ENCODE measurements around the gene CCDC198. TPM values are rescaled to one million over a fixed set of nuclear protein-coding genes. Genes with fewer than 3 reads are reported as not detected.

CCDC198 gene
- polyA plus RNA-seq (2013), result not detected

GRCh38 chr14:57493467-57494181 lies at the start of gene CCDC198:
Gene CCDC198 (minus strand): TSS chr14:57493857. CDS start chr14:57493715, 142 bp downstream.
- WGBS (ENCODE audit: insufficient coverage), result 45% methylated on average over 5 of the region's 6 CpGs
- CTCF ChIA-PET, result no interaction called here

GRCh38 chr14:57533214-57533613 lies 39.6 kb upstream of the CCDC198 start:
- Histone ChIP-seq H3K27me3 (replicated peaks in 2 of 5; ENCODE audit: control insufficient read depth in 4 of 5, insufficient read depth in 5 of 5, low read length in 4 of 5) (no peaks in the 10 kb centered on the region), H3K4me3 (ENCODE audit: control insufficient read depth in 1 of 7, extremely low read depth in 1 of 7, insufficient read depth in 4 of 7, low read depth in 2 of 7, low read length in 6 of 7) (no peak overlapping the region), H3K9me3 (ENCODE audit: control extremely low read depth in 1 of 5, control insufficient read depth in 4 of 5, insufficient read depth in 2 of 5, low read depth in 1 of 5, low read length in 4 of 5) (peaks cover 0 to 3% (median 0%) of the 10 kb centered on the region in 5 experiments), H3K4me1 (ENCODE audit: control extremely low read depth in 1 of 4, control insufficient read depth in 4 of 4, insufficient read depth in 4 of 4, low read length in 3 of 4) (no peaks in the 10 kb centered on the region), H3K36me3 (ENCODE audit: control insufficient read depth in 4 of 4, insufficient read depth in 4 of 4, low read length in 3 of 4) (no peaks in the 10 kb centered on the region), H3K27ac (ENCODE audit: insufficient read depth in 1 of 2, low read depth in 1 of 2, low read length in 2 of 2, poor library complexity in 1 of 2, severe bottlenecking in 2 of 2) (no peak overlapping the region)
- ChIA-PET CTCF (no interaction called here), POLR2A (no interaction called here)
- WGBS (ENCODE audit: insufficient coverage), result no CpG with 5 or more reads among the region's 1 CpG
- DNase-seq, result no peak

More at GRCh38 chr14:57493467-57494181, at the start of gene CCDC198:
- Histone ChIP-seq H3K27ac (ENCODE audit: insufficient read depth in 1 of 2, low read depth in 1 of 2, low read length in 2 of 2, poor library complexity in 1 of 2, severe bottlenecking in 2 of 2) (no peak within 1 kb of the TSS), H3K9me3 (ENCODE audit: control extremely low read depth in 1 of 5, control insufficient read depth in 4 of 5, insufficient read depth in 2 of 5, low read depth in 1 of 5, low read length in 4 of 5) (peaks cover 0 to 1% (median 0%) of the 10 kb centered on the region in 5 experiments), H3K4me1 (ENCODE audit: control extremely low read depth in 1 of 4, control insufficient read depth in 4 of 4, insufficient read depth in 4 of 4, low read length in 3 of 4) (no peaks in the 10 kb centered on the region), H3K27me3 (replicated peaks in 2 of 5; ENCODE audit: control insufficient read depth in 4 of 5, insufficient read depth in 5 of 5, low read length in 4 of 5) (peaks cover 0 to 3% (median 0%) of the 10 kb centered on the region in 5 experiments), H3K4me3 (ENCODE audit: control insufficient read depth in 1 of 7, extremely low read depth in 1 of 7, insufficient read depth in 4 of 7, low read depth in 2 of 7, low read length in 6 of 7) (no peak within 1 kb of the TSS), H3K36me3 (ENCODE audit: control insufficient read depth in 4 of 4, insufficient read depth in 4 of 4, low read length in 3 of 4) (no peaks in the 10 kb centered on the region)
- DNase-seq, result no peak
- POLR2A ChIA-PET, result no interaction called here

GRCh38 chr14:57530571-57530970 lies 36.9 kb upstream of the CCDC198 start:
- POLR2A ChIA-PET, result no interaction called here
- no peaks in the 10 kb centered on the region for H3K4me1 ChIP-seq (ENCODE audit: control extremely low read depth in 1 of 4, control insufficient read depth in 4 of 4, insufficient read depth in 4 of 4, low read length in 3 of 4)
- H3K27me3 ChIP-seq (replicated peaks in 2 of 5; ENCODE audit: control insufficient read depth in 4 of 5, insufficient read depth in 5 of 5, low read length in 4 of 5), result no peaks in the 10 kb centered on the region
- CTCF ChIA-PET, result no interaction called here
- H3K36me3 ChIP-seq (ENCODE audit: control insufficient read depth in 4 of 4, insufficient read depth in 4 of 4, low read length in 3 of 4), result no peaks in the 10 kb centered on the region
- H3K27ac ChIP-seq (ENCODE audit: insufficient read depth in 1 of 2, low read depth in 1 of 2, low read length in 2 of 2, poor library complexity in 1 of 2, severe bottlenecking in 2 of 2), result no peak overlapping the region
- H3K4me3 ChIP-seq (ENCODE audit: control insufficient read depth in 1 of 7, extremely low read depth in 1 of 7, insufficient read depth in 4 of 7, low read depth in 2 of 7, low read length in 6 of 7), result no peak overlapping the region
- no peak for DNase-seq
- H3K9me3 ChIP-seq (ENCODE audit: control extremely low read depth in 1 of 5, control insufficient read depth in 4 of 5, insufficient read depth in 2 of 5, low read depth in 1 of 5, low read length in 4 of 5), result peaks cover 0 to 11% (median 3%) of the 10 kb centered on the region in 5 experiments

GRCh38 chr14:57526942-57527341 lies 33.3 kb upstream of the CCDC198 start:
- no peaks in the 10 kb centered on the region for H3K27me3 ChIP-seq (replicated peaks in 2 of 5; ENCODE audit: control insufficient read depth in 4 of 5, insufficient read depth in 5 of 5, low read length in 4 of 5)
- H3K4me3 ChIP-seq (ENCODE audit: control insufficient read depth in 1 of 7, extremely low read depth in 1 of 7, insufficient read depth in 4 of 7, low read depth in 2 of 7, low read length in 6 of 7), result no peak overlapping the region
- H3K36me3 ChIP-seq (ENCODE audit: control insufficient read depth in 4 of 4, insufficient read depth in 4 of 4, low read length in 3 of 4), result no peaks in the 10 kb centered on the region
- CTCF ChIA-PET, result no interaction called here
- POLR2A ChIA-PET, result no interaction called here
- DNase-seq, result no peak
- no peaks in the 10 kb centered on the region for H3K4me1 ChIP-seq (ENCODE audit: control extremely low read depth in 1 of 4, control insufficient read depth in 4 of 4, insufficient read depth in 4 of 4, low read length in 3 of 4)
- no peak overlapping the region for H3K27ac ChIP-seq (ENCODE audit: insufficient read depth in 1 of 2, low read depth in 1 of 2, low read length in 2 of 2, poor library complexity in 1 of 2, severe bottlenecking in 2 of 2)
- H3K9me3 ChIP-seq (ENCODE audit: control extremely low read depth in 1 of 5, control insufficient read depth in 4 of 5, insufficient read depth in 2 of 5, low read depth in 1 of 5, low read length in 4 of 5), result peaks cover 0 to 8% (median 0%) of the 10 kb centered on the region in 5 experiments
- 78% methylated on average over 3 of the region's 3 CpGs for WGBS (ENCODE audit: insufficient coverage)

- ChIA-PET POLR2A (no interaction called here), CTCF (no interaction called here)
- H3K27ac ChIP-seq (ENCODE audit: insufficient read depth in 1 of 2, low read depth in 1 of 2, low read length in 2 of 2, poor library complexity in 1 of 2, severe bottlenecking in 2 of 2), result no peak overlapping the region
- no peak overlapping the region for H3K4me3 ChIP-seq (ENCODE audit: control insufficient read depth in 1 of 7, extremely low read depth in 1 of 7, insufficient read depth in 4 of 7, low read depth in 2 of 7, low read length in 6 of 7)
- H3K9me3 ChIP-seq (ENCODE audit: control extremely low read depth in 1 of 5, control insufficient read depth in 4 of 5, insufficient read depth in 2 of 5, low read depth in 1 of 5, low read length in 4 of 5), result peaks cover 0 to 6% (median 0%) of the 10 kb centered on the region in 5 experiments
- DNase-seq, result no peak
- H3K36me3 ChIP-seq (ENCODE audit: control insufficient read depth in 4 of 4, insufficient read depth in 4 of 4, low read length in 3 of 4), result no peaks in the 10 kb centered on the region
- H3K27me3 ChIP-seq (replicated peaks in 2 of 5; ENCODE audit: control insufficient read depth in 4 of 5, insufficient read depth in 5 of 5, low read length in 4 of 5), result no peaks in the 10 kb centered on the region
- no peaks in the 10 kb centered on the region for H3K4me1 ChIP-seq (ENCODE audit: control extremely low read depth in 1 of 4, control insufficient read depth in 4 of 4, insufficient read depth in 4 of 4, low read length in 3 of 4)
Measured at GRCh38 chr14:57519043-57519442, 25.4 kb upstream of the CCDC198 start.

- WGBS (ENCODE audit: insufficient coverage), result no CpG with 5 or more reads among the region's 3 CpGs
- Histone ChIP-seq H3K9me3 (ENCODE audit: control extremely low read depth in 1 of 5, control insufficient read depth in 4 of 5, insufficient read depth in 2 of 5, low read depth in 1 of 5, low read length in 4 of 5) (peaks cover 0 to 2% (median 0%) of the 10 kb centered on the region in 5 experiments), H3K27me3 (replicated peaks in 2 of 5; ENCODE audit: control insufficient read depth in 4 of 5, insufficient read depth in 5 of 5, low read length in 4 of 5) (peaks cover 0 to 2% (median 0%) of the 10 kb centered on the region in 5 experiments), H3K27ac (ENCODE audit: insufficient read depth in 1 of 2, low read depth in 1 of 2, low read length in 2 of 2, poor library complexity in 1 of 2, severe bottlenecking in 2 of 2) (no peak overlapping the region), H3K4me1 (ENCODE audit: control extremely low read depth in 1 of 4, control insufficient read depth in 4 of 4, insufficient read depth in 4 of 4, low read length in 3 of 4) (no peaks in the 10 kb centered on the region), H3K4me3 (ENCODE audit: control insufficient read depth in 1 of 7, extremely low read depth in 1 of 7, insufficient read depth in 4 of 7, low read depth in 2 of 7, low read length in 6 of 7) (no peak overlapping the region), H3K36me3 (ENCODE audit: control insufficient read depth in 4 of 4, insufficient read depth in 4 of 4, low read length in 3 of 4) (no peaks in the 10 kb centered on the region)
- CTCF ChIA-PET, result no interaction called here
- DNase-seq, result no peak
- POLR2A ChIA-PET, result no interaction called here
Measured at GRCh38 chr14:57512220-57512619, 18.6 kb upstream of the CCDC198 start.

- POLR2A ChIA-PET, result no interaction called here
- DNase-seq, result no peak
- Histone ChIP-seq H3K4me3 (ENCODE audit: control insufficient read depth in 1 of 7, extremely low read depth in 1 of 7, insufficient read depth in 4 of 7, low read depth in 2 of 7, low read length in 6 of 7) (no peak overlapping the region), H3K4me1 (ENCODE audit: control extremely low read depth in 1 of 4, control insufficient read depth in 4 of 4, insufficient read depth in 4 of 4, low read length in 3 of 4) (no peaks in the 10 kb centered on the region), H3K9me3 (ENCODE audit: control extremely low read depth in 1 of 5, control insufficient read depth in 4 of 5, insufficient read depth in 2 of 5, low read depth in 1 of 5, low read length in 4 of 5) (peaks cover 0 to 2% (median 0%) of the 10 kb centered on the region in 5 experiments), H3K36me3 (ENCODE audit: control insufficient read depth in 4 of 4, insufficient read depth in 4 of 4, low read length in 3 of 4) (no peaks in the 10 kb centered on the region), H3K27ac (ENCODE audit: insufficient read depth in 1 of 2, low read depth in 1 of 2, low read length in 2 of 2, poor library complexity in 1 of 2, severe bottlenecking in 2 of 2) (no peak overlapping the region), H3K27me3 (replicated peaks in 2 of 5; ENCODE audit: control insufficient read depth in 4 of 5, insufficient read depth in 5 of 5, low read length in 4 of 5) (peaks cover 0 to 2% (median 0%) of the 10 kb centered on the region in 5 experiments)
- CTCF ChIA-PET, result interaction anchor here (2.1 kb wide), 1 partner anchor 19 kb away, joined by 8 read pairs; no protein-coding TSS in a partner anchor
- 100% methylated on average over 2 of the region's 2 CpGs for WGBS (ENCODE audit: insufficient coverage)
Measured at GRCh38 chr14:57508756-57509155, 15.1 kb upstream of the CCDC198 start.
